ENCODE measurements around the gene TMEM171.

TMEM171 gene

DNA sequence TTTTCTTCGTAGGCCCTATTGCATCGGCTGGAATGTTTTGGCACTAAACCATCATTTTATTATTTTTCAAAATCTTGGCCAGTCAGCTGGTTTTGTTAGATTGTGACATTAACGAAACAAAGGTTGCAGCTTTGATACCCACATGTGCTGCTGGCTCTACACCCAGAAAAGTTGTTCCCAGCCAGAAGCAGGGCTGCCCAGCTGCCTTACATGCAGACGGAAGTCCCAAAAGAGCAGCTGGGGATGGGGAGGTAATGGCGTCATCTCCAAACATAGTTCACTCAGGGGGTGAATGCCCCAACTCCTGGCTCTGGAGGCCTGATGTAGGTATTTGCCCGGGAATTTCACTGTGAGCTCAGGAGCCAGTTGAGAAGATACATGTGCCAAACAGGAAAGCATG is 23.3 kb downstream of the TMEM171 start:
- DNase-seq (ENCODE audit: low read depth), result no peak
- no peak overlapping the region for H3K4me3 ChIP-seq (ENCODE audit: control insufficient read depth, low read depth, low read length)
- TF ChIP-seq, protein P1, sequence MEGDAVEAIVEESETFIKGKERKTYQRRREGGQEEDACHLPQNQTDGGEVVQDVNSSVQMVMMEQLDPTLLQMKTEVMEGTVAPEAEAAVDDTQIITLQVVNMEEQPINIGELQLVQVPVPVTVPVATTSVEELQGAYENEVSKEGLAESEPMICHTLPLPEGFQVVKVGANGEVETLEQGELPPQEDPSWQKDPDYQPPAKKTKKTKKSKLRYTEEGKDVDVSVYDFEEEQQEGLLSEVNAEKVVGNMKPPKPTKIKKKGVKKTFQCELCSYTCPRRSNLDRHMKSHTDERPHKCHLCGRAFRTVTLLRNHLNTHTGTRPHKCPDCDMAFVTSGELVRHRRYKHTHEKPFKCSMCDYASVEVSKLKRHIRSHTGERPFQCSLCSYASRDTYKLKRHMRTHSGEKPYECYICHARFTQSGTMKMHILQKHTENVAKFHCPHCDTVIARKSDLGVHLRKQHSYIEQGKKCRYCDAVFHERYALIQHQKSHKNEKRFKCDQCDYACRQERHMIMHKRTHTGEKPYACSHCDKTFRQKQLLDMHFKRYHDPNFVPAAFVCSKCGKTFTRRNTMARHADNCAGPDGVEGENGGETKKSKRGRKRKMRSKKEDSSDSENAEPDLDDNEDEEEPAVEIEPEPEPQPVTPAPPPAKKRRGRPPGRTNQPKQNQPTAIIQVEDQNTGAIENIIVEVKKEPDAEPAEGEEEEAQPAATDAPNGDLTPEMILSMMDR (conservative IDR thresholded peaks at IDR 0.05; ENCODE audit: control insufficient read depth, insufficient read depth, low read depth, low read length), result no peak

DNA sequence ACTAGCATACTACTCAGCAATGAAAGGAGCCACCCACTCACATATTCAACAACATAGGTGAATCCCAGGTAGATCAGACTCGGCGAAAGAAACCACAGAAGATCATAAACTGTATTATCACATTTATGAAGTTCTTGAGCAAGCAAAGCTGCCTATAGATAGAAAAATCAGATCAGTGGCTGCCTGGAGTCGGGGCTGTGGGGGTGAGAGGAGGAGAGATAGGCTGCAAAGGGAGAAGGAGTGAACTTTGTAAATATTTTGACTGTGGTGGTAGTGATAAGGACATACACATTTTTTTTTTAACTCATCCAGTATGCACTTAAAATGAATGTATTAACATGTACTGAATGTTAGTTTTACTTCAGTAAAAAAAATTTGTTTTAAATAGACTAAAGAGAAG is 29.2 kb downstream of the TMEM171 start:
- no peak for DNase-seq (ENCODE audit: low read depth)
- TF ChIP-seq, protein P1 (conservative IDR thresholded peaks at IDR 0.05; ENCODE audit: control insufficient read depth, insufficient read depth, low read depth, low read length), result no peak
- no peak overlapping the region for H3K4me3 ChIP-seq (ENCODE audit: control insufficient read depth, low read depth, low read length)

DNA sequence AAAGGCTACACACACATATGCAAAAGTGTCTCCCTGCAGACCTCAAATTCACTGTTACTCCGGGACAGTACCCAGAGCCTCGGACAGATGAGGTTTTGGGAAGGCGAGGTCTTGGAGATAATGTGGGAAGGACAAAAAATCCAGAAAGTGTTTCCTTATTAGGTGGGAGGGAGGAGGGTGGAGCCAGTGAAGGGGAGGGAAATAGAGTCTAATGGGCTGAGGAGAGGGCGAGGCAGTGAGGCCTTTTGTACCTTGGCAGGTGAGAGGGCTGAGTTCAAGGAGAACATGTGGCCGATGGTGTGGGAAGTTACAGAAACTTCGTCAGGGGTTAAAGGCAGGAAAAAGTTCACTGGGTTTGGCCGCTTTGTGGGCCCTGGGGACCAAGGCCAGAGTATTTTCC is 30.5 kb downstream of the TMEM171 start:
- TF ChIP-seq, protein P1 (conservative IDR thresholded peaks at IDR 0.05; ENCODE audit: control insufficient read depth, insufficient read depth, low read depth, low read length), result no peak
- no peak overlapping the region for H3K4me3 ChIP-seq (ENCODE audit: control insufficient read depth, low read depth, low read length)
- no peak for DNase-seq (ENCODE audit: low read depth)

DNA sequence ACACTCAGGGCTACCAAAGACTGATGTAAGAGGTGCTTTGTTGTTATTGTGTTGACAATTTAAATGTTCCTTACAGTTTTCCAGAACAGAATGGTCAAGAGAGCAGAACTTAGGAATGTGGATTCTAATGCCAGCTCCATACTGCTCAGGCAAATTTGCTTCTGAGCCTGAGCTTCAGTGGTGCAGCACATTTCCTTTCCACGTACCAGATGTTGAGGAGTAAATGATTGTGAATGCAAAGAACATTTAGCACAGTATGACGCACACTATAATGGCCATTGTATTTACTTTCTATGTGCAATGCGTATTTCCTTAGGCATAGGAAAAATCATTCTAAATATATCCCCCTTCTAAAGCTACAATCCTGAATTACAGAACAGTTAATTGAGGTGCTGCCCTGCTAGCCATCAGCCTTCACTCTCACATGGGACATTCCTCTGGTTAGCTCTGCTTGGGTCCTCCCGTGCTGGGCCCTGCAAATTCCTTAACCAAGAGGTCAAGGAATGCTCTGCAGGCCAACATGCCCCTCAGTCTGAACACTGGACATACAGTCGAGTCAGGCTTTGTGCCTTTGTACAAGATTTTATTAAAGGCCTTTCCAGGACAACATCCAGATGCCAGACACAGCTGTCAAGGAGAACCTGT is 31.5 kb downstream of the TMEM171 start:
- TF ChIP-seq, protein P1 (conservative IDR thresholded peaks at IDR 0.05; ENCODE audit: control insufficient read depth, insufficient read depth, low read depth, low read length), result no peak
- no peak for DNase-seq (ENCODE audit: low read depth)

DNA sequence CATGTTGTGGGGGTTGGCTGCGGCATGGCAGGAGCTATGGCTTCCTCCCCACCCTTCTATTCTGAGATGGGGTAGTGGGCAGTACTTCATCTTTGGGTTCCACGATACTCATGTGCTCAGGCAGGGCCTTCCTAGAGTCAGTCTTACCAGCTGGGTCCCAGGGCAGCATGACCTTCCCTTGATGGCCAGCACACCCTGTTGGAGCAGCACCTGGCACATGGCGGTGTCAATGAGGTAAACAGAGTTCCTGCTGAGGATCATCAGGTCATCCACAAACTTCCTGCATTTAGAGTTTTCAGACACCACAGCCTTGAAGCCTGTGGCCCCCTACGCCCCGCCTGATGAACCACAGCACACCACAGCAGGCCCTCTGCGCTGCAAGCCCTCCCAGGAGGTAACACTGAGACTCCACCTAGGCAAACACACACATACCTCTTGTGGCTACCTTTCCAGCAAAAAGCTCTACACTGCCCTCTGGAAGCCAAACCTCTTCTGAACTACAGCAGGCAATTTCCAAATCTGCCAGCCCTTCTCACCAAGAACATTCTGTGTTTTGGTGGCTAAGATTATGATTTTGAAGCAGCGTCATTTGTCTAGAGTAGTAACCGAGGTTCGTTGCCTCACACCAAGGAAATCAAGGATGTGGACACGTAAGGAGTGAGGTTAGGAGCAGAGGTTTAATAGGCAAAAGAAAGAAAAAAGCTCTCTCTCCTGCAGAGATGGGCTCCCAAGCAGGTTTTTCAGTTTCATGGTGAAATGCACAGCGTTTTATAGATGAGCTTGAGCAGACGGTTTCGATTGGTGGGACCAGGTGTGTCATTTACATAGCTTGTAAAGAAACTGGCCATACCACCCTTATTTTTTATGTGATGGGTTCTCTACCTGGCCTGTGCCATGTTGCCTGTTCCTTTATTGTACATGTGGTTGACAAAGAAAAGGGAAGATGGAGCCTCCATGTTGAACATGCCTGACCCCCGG is 32.3 kb downstream of the TMEM171 start:
- no peak for DNase-seq (ENCODE audit: low read depth)
- TF ChIP-seq, protein P1 (conservative IDR thresholded peaks at IDR 0.05; ENCODE audit: control insufficient read depth, insufficient read depth, low read depth, low read length), result no peak
- no peak overlapping the region for H3K4me3 ChIP-seq (ENCODE audit: control insufficient read depth, low read depth, low read length)

More for the DNA sequence above, 31.5 kb downstream of the TMEM171 start:
- H3K4me3 ChIP-seq (ENCODE audit: control insufficient read depth, low read depth, low read length), result no peak overlapping the region

DNA sequence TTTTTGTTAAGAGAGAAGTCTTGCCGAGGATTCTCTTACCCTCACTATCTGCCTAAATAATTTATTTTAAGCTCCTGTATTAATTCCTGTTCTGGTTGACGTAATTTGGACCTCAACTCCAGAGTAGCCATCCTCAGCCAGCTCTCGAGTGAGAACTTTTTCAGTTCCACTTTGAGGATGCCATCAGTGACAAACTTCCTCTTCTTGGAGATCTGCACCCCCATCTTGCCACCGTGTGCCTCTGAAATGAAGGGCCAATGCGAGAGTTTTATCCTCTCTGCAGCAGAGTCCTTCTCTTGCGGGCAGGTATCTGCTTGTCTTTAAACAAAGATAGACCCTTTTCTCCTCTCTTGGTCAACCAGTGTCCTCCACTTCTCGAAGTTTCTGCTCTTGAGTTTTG is 33.1 kb downstream of the TMEM171 start:
- no peak for DNase-seq (ENCODE audit: low read depth)
- TF ChIP-seq, protein P1 (conservative IDR thresholded peaks at IDR 0.05; ENCODE audit: control insufficient read depth, insufficient read depth, low read depth, low read length), result no peak
- no peak overlapping the region for H3K4me3 ChIP-seq (ENCODE audit: control insufficient read depth, low read depth, low read length)
